ENCODE measurements around the gene KLK4. TPM values are rescaled to one million over a fixed set of nuclear protein-coding genes. Genes with fewer than 3 reads are reported as not detected.

KLK4 gene
- polyA plus RNA-seq, 3 donors, result not detected

DNA sequence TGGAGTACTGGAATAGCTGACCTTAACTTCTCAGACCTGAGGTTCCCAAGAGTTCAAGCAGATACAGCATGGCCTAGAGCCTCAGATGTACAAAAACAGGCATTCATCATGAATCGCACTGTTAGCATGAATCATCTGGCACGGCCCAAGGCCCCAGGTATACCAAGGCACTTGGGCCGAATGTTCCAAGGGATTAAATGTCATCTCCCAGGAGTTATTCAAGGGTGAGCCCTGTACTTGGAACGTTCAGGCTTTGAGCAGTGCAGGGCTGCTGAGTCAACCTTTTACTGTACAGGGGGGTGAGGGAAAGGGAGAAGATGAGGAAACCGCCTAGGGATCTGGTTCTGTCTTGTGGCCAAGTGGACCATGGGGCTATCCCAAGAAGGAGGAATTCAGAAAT, 50.2 kb downstream of the KLK4 start:
- Mint-ChIP-seq H3K4me1 (no peaks in the 10 kb centered on the region), H3K9me3 (peaks cover 0 to 18% (median 7%) of the 10 kb centered on the region in 7 donors), H3K4me3 (no peak overlapping the region), H3K27ac (no peak overlapping the region), H3K36me3 (no peaks in the 10 kb centered on the region), H3K27me3 (ENCODE audit: low read depth in 3 of 3) (peaks cover 24 to 32% (median 32%) of the 10 kb centered on the region in 3 donors)
- Histone ChIP-seq H3K79me2 (ENCODE audit: insufficient read depth, low read length) (no peaks in the 10 kb centered on the region), H3K9me3 (replicated peaks in 1 of 2; ENCODE audit: control insufficient read depth in 1 of 2, insufficient read depth in 1 of 2, low read length in 2 of 2) (peaks cover 5 to 8% of the 10 kb centered on the region in 2 donors), H3K4me1 (ENCODE audit: control insufficient read depth in 1 of 2, insufficient read depth in 2 of 2, low read length in 2 of 2) (no peaks in the 10 kb centered on the region), H3K4me3 (replicated peaks in 1 of 3; ENCODE audit: low read depth in 2 of 3, low read length in 3 of 3) (no peak overlapping the region), H3K27ac (ENCODE audit: low read depth in 1 of 2, low read length in 2 of 2) (no peak overlapping the region), H2AFZ (ENCODE audit: insufficient read depth, low read depth, low read length, poor library complexity, severe bottlenecking) (no peak overlapping the region), H3K9ac (ENCODE audit: insufficient read depth, low read length, poor library complexity, severe bottlenecking) (no peak overlapping the region), H3K36me3 (replicated peaks in 1 of 2; ENCODE audit: control insufficient read depth in 1 of 2, insufficient read depth in 2 of 2, low read length in 2 of 2) (no peaks in the 10 kb centered on the region), H3K4me2 (replicated peaks; ENCODE audit: extremely low read depth, low read length, poor library complexity, severe bottlenecking) (no peak overlapping the region), H3K27me3 (ENCODE audit: control insufficient read depth in 2 of 2, insufficient read depth in 2 of 2, low read length in 2 of 2) (no peaks in the 10 kb centered on the region), H4K20me1 (ENCODE audit: insufficient read depth, low read length) (no peaks in the 10 kb centered on the region)
- 88% methylated on average over 4 of the region's 5 CpGs for WGBS (ENCODE audit: insufficient coverage)
- DNase-seq, result no peak
- intact Hi-C loops (cut with micrococcal nuclease), result no loop called here
- TF ChIP-seq, protein P1, sequence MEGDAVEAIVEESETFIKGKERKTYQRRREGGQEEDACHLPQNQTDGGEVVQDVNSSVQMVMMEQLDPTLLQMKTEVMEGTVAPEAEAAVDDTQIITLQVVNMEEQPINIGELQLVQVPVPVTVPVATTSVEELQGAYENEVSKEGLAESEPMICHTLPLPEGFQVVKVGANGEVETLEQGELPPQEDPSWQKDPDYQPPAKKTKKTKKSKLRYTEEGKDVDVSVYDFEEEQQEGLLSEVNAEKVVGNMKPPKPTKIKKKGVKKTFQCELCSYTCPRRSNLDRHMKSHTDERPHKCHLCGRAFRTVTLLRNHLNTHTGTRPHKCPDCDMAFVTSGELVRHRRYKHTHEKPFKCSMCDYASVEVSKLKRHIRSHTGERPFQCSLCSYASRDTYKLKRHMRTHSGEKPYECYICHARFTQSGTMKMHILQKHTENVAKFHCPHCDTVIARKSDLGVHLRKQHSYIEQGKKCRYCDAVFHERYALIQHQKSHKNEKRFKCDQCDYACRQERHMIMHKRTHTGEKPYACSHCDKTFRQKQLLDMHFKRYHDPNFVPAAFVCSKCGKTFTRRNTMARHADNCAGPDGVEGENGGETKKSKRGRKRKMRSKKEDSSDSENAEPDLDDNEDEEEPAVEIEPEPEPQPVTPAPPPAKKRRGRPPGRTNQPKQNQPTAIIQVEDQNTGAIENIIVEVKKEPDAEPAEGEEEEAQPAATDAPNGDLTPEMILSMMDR (IDR thresholded peaks at IDR 0.05), result no peak

DNA sequence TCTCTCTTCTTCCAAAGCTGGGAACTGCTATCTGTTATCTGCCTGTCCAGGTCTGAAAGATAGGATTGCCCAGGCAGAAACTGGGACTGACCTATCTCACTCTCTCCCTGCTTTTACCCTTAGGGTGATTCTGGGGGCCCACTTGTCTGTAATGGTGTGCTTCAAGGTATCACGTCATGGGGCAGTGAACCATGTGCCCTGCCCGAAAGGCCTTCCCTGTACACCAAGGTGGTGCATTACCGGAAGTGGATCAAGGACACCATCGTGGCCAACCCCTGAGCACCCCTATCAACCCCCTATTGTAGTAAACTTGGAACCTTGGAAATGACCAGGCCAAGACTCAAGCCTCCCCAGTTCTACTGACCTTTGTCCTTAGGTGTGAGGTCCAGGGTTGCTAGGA, 51.3 kb downstream of the KLK4 start:
- TF ChIP-seq, protein P1 (IDR thresholded peaks at IDR 0.05), result no peak
- intact Hi-C loops (cut with micrococcal nuclease), result no loop called here
- WGBS (ENCODE audit: insufficient coverage), result 83% methylated on average over 1 of the region's 4 CpGs

More for the DNA sequence above, 51.3 kb downstream of the KLK4 start:
- Histone ChIP-seq H2AFZ (ENCODE audit: insufficient read depth, low read depth, low read length, poor library complexity, severe bottlenecking) (no peak overlapping the region), H3K9ac (ENCODE audit: insufficient read depth, low read length, poor library complexity, severe bottlenecking) (no peak overlapping the region), H3K27me3 (ENCODE audit: control insufficient read depth in 2 of 2, insufficient read depth in 2 of 2, low read length in 2 of 2) (peaks cover 0 to 2% of the 10 kb centered on the region in 2 donors), H3K9me3 (replicated peaks in 1 of 2; ENCODE audit: control insufficient read depth in 1 of 2, insufficient read depth in 1 of 2, low read length in 2 of 2) (peaks cover 5 to 8% of the 10 kb centered on the region in 2 donors), H3K79me2 (ENCODE audit: insufficient read depth, low read length) (no peaks in the 10 kb centered on the region), H3K4me2 (replicated peaks; ENCODE audit: extremely low read depth, low read length, poor library complexity, severe bottlenecking) (no peak overlapping the region), H3K36me3 (replicated peaks in 1 of 2; ENCODE audit: control insufficient read depth in 1 of 2, insufficient read depth in 2 of 2, low read length in 2 of 2) (no peaks in the 10 kb centered on the region), H4K20me1 (ENCODE audit: insufficient read depth, low read length) (no peaks in the 10 kb centered on the region), H3K4me1 (ENCODE audit: control insufficient read depth in 1 of 2, insufficient read depth in 2 of 2, low read length in 2 of 2) (no peaks in the 10 kb centered on the region), H3K4me3 (replicated peaks in 1 of 3; ENCODE audit: low read depth in 2 of 3, low read length in 3 of 3) (no peak overlapping the region), H3K27ac (ENCODE audit: low read depth in 1 of 2, low read length in 2 of 2) (no peak overlapping the region)
- Mint-ChIP-seq H3K27me3 (ENCODE audit: low read depth in 3 of 3) (peaks cover 28 to 36% (median 29%) of the 10 kb centered on the region in 3 donors), H3K27ac (no peak overlapping the region), H3K4me3 (no peak overlapping the region), H3K36me3 (no peaks in the 10 kb centered on the region), H3K4me1 (no peaks in the 10 kb centered on the region), H3K9me3 (peaks cover 0 to 18% (median 7%) of the 10 kb centered on the region in 7 donors)
- no peak for DNase-seq
